Stimulated activated CD4-positive, alpha-beta T cell treated with anti-CD3 and anti-CD28 coated beads, Interleukin-4, amount 100 ng/mL, for 24 hours (primary cell): Measurements from ENCODE around the gene GALNTL6.
"Not testable (repeated sequence)": the region's sequence is repeated elsewhere in the genome, so short reads cannot be mapped to it uniquely, and the experiment has no call there.

Source experiments
- DNase-seq: peaks from one replicate; pipeline ENCODE4 v3.0.0-alpha.2; 2020

Gene GALNTL6

GRCh38 chr4:172412851-172413580 is 599.8 kb downstream of the GALNTL6 start:
- no peak for DNase-seq

- not testable (repeated sequence) for DNase-seq
Observed at GRCh38 chr4:172428979-172429378, 615.8 kb downstream of the GALNTL6 start.

GRCh38 chr4:172480471-172480870 is 667.3 kb downstream of the GALNTL6 start:
- no peak for DNase-seq

DNA sequence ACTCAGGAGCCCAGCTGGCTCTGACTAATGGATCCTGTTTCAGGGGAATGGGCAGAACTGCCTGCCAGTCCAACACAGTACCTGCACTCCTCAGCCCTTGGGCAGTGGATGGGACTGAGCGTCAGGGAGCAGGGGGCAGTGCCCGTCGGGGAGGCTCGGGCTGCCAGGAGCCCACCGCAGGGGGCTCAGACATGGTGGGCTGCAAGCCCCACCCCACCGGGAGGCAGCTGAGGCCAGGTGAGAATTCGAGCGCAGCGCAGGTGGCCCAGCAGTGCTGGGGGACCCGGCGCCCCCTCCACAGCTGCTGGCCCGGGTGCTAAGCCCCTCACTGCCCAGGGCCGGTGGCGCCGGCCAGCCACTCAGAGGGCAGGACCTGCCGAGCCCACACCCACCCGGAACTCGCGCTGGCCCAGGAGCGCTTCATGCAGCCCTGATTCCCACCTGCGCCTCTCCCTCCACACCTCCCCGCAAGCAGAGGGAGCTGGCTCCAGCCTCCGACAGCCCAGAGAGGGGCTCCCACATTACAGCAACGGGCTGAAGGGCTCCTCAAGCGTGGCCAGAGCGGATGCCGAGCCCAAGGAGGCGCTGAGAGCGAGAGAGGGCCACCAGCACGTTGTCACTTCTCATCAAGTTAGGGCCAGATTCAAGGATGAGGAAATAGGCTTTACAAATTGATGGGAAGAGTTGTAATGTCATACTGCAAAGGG is 668.8 kb downstream of the GALNTL6 start:
- no peak for DNase-seq

GRCh38 chr4:172485007-172485406 is 671.8 kb downstream of the GALNTL6 start:
- DNase-seq = no peak

- no peak for DNase-seq
Observed at GRCh38 chr4:172486531-172486930, 673.3 kb downstream of the GALNTL6 start.

DNA sequence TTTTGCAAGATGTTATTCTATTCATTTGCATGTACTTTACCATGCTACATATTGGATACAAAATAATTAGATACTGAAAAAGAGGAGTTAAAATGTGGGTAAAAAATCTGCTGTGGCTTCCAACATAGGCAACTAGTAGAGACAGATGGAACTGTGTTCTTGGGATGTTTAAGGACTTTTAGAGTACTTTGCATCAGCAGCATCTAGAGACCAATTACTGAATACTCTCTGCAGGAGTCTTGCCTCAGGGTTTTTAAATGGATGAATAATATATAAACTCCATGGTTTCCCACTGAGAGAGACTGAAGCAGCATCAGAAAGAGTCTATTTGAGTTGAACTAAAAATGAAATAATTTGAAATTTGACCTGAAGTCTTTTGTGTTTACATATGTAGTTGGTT is 676.7 kb downstream of the GALNTL6 start:
- DNase-seq = no peak

GRCh38 chr4:172495769-172496168 is 682.6 kb downstream of the GALNTL6 start:
- no peak for DNase-seq

GRCh38 chr4:172497321-172497720 is 684.1 kb downstream of the GALNTL6 start:
- no peak for DNase-seq

GRCh38 chr4:172514011-172514410 is 700.8 kb downstream of the GALNTL6 start:
- DNase-seq = no peak

- DNase-seq = no peak
Observed at GRCh38 chr4:172514801-172515200, 701.6 kb downstream of the GALNTL6 start.

- no peak for DNase-seq
Observed at GRCh38 chr4:172515266-172515879, 702.2 kb downstream of the GALNTL6 start.

- DNase-seq = no peak
Observed at GRCh38 chr4:172517391-172517790, 704.2 kb downstream of the GALNTL6 start.

DNA sequence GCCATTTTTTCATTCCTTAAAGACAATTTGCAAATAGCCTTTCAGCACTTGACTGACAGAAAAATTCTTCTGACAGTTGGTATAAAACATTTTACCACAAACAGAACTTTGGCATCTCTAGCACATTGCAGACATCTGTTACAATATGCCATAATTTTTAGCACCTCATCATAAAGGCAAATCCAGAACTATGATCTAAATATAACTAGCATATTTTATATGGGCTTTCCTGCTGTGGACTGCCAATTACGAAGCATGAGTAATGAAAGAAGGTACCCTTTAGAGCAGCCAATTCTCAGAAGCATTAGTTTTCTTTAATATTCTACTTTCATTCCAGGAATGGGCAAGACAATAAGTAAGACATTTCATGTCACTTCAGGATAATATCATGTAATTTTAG is 708.0 kb downstream of the GALNTL6 start:
- DNase-seq = no peak

DNA sequence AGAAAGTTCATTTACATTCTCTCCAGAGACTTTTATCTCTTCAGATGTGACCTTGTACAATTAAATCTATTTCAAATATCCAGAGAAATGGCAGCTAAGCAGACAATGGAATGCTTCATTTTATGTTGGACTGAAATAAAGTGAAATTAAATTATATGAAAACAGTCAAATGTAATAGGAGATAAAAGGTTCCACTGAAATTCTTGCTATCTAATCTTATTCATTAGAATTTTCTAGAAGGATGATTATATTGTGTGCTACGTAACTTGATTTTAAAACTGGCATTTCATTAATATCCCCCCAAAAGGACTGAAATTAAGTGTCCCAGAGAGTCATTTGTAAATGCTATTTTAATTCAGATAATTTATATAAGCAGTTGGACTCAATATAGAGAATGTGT is 708.5 kb downstream of the GALNTL6 start:
- no peak for DNase-seq

- DNase-seq = no peak
Observed at GRCh38 chr4:172543249-172543648, 730.0 kb downstream of the GALNTL6 start.

GRCh38 chr4:172546782-172547181 is 733.6 kb downstream of the GALNTL6 start:
- no peak for DNase-seq

DNA sequence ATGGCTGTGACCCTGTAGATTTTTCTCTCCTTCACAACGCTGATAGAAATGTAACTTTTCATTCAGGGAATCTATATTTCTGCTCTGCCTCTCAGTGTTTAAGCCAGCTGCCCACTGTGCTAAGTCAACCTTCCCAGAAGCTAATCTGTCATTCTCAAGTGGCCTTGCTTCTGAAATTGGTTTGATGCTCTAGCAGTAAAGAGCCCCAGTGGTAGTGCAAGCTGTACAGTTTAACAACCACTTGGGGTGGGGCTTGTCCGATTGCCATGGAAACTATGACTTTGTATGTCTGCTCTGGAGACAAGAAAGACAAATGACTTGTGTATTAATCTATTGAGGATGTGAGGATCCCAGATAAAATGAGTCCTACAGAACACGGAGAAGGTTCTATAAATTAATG is 734.5 kb downstream of the GALNTL6 start:
- no peak for DNase-seq

DNA sequence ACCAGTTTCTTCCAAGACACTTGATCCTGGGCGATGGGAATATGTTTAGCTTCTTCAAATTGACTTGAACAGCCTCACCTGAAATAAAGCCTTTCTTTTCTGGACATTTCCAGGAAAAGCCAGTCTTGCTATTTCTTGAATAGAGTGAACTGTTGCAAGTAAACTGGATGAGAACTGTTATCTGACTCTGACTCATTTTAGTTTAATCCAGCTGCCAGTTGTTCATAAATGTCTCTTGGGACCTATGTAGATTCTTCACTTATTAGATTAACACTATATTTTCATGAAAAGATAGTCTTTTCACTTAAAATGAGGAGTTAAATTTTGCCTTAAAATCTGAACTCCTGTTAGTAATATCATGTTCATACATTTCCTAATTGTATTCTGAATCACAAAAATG is 740.0 kb downstream of the GALNTL6 start:
- no peak for DNase-seq

- no peak for DNase-seq
Observed at GRCh38 chr4:172554588-172554987, 741.4 kb downstream of the GALNTL6 start.

DNA sequence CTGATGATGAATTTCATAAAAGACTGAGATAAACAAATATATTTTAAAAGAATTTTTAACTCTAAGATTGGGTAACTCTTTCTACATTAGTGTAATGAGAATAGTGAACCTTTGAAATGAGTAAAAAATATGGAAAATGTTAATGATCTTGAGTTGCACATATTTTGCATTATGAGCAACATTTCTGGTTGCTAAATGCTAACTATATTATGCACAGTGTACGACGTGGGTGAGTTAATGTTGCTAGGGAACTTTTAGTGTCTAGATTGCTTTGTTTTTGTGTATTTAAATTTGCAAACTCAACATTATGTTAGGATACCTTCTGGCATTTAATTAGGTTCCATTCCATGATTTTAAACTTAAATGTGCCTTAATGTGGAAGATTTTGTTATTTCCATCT is 742.5 kb downstream of the GALNTL6 start:
- no peak for DNase-seq

DNA sequence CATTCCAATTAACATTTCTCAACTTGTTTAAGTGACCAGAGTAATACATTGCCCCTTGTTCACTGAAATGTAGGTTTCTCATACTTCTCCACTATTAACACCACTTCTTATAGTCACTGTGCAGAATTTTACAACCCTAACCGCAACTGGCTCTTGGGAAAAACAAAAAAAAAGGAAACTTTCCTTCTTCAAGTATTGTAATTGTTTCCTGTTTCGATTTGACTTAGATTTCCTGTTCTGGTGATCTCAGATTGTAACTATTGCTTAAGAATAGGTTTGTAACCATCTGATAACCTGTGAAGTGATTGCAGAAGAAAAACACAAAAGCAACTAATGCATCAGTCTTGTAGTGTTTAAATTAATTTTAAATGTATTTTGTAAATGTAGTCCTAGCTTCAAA is 760.7 kb downstream of the GALNTL6 start:
- DNase-seq = no peak

DNA sequence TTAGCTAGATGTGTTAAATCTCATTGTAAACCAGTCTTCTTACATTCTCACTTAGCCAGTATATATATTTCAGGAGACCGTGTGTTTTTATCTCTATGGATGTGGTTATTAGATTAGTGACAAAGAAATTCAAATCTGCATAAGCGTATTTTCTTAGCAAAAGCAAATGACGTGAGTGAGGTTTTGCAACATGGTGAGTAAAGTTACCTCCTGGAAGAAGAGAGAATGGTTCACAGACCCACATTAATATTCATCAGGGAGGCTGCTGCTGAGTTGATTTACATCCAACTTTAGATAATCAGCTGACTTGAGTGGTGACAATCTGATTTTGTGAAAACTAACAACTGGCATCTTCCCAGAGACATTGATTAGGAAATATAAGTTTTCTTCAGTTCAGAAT is 765.5 kb downstream of the GALNTL6 start:
- no peak for DNase-seq

GRCh38 chr4:172584816-172585215 is 771.6 kb downstream of the GALNTL6 start:
- no peak for DNase-seq
